Thymus (tissue), 14 donors: ENCODE results near the gene LDLRAD3. TPM values are rescaled to one million over a fixed set of nuclear protein-coding genes. Genes with fewer than 3 reads are reported as not detected.
"Not testable (repeated sequence)": the region's sequence is repeated elsewhere in the genome, so short reads cannot be mapped to it uniquely, and the experiment has no call there.

ENCODE experiments used
- DNase-seq, 9 donors: peaks; one replicate each; pipeline ENCODE4 v3.0.0-alpha.2; 2013; ENCODE audit warnings: low spot score in 9 of 9, low read depth in 6 of 9, missing footprints in 1 of 9
- H3K27ac ChIP-seq, 2 donors: one replicate each; pipeline ENCODE4 v1.5.1; 2013; ENCODE audit warnings: control low read depth in 1 of 2, low read depth in 1 of 2, low read length in 1 of 2, mild to moderate bottlenecking in 1 of 2, moderate library complexity in 1 of 2
- H3K27me3 ChIP-seq, 2 donors: one replicate each; pipeline ENCODE4 v1.5.1; 2013; ENCODE audit warnings: low read length in 1 of 2; ENCODE audit not compliant: control insufficient read depth in 2 of 2, insufficient read depth in 1 of 2
- H3K36me3 ChIP-seq, 2 donors: one replicate each; pipeline ENCODE4 v1.5.1; 2013; ENCODE audit warnings: low read length in 1 of 2, mild to moderate bottlenecking in 1 of 2, moderate library complexity in 1 of 2; ENCODE audit not compliant: control insufficient read depth in 2 of 2, insufficient read depth in 2 of 2
- H3K4me1 ChIP-seq, 2 donors: one replicate each; pipeline ENCODE4 v1.5.1; 2013; ENCODE audit warnings: low read length in 2 of 2; ENCODE audit not compliant: control insufficient read depth in 2 of 2, insufficient read depth in 2 of 2
- H3K4me3 ChIP-seq, 2 donors: one replicate each; pipeline ENCODE4 v1.5.1; 2013; ENCODE audit warnings: low read length in 2 of 2, control low read depth in 1 of 2, mild to moderate bottlenecking in 1 of 2
- H3K9me3 ChIP-seq, 2 donors: one replicate each; pipeline ENCODE4 v1.5.1; 2013; ENCODE audit warnings: low read length in 1 of 2, mild to moderate bottlenecking in 1 of 2; ENCODE audit not compliant: control insufficient read depth in 2 of 2, insufficient read depth in 1 of 2
- WGBS: extraction: QIAGEN DNeasy Blood & Tissue Kit; methylation state at CpG from one replicate; pipeline ENCODE4 v1.1.7; 2013; 5-methylcytosine and 5-hydroxymethylcytosine counted together
- long read RNA-seq, 10 donors: transcript quantifications; one replicate each; lab custom pipeline, GENCODE V29; 2026
- polyA plus RNA-seq: library from polyadenylated mRNA; stranded (reverse); fragments of 200-250 nt; gene quantifications from one replicate; pipeline ENCODE4 v1.2.3, GENCODE V29; 2013
- total RNA-seq: library from RNA; stranded (reverse); fragments of 120-200 nt; gene quantifications from one replicate; pipeline ENCODE4 v1.2.4, GENCODE V29; 2013
- donor health status: healthy.

The LDLRAD3 gene
- total RNA-seq (2.1 TPM), polyA plus RNA-seq (6.9 TPM)
- long read RNA-seq, donor 1 = 0 reads
- long read RNA-seq, donor 2 = 0 reads
- long read RNA-seq, donor 3 = 0 reads
- long read RNA-seq, donor 4 = 0 reads
- long read RNA-seq, donor 5 = 0 reads
- long read RNA-seq, donor 6 = 0 reads
- long read RNA-seq, donor 7, partial matches to known transcripts = 0 of 1 reads
- long read RNA-seq, donor 7, other reads (novel, unspliced or antisense) = 0 of 1 reads
- long read RNA-seq, donor 8, partial matches to known transcripts = 0 of 1 reads
- long read RNA-seq, donor 8, other reads (novel, unspliced or antisense) = 0 of 1 reads
- long read RNA-seq, donor 9 = 0 reads
- long read RNA-seq, donor 10 = 0 reads

- H3K27ac ChIP-seq = peak within 1 kb of the TSS in 1 of 2 donors; percentile 15
- peak in 7 of 9 donors; percentile 2 to 40 (median 13) for DNase-seq
- no peaks in the 10 kb centered on the region for H3K9me3 ChIP-seq
- H3K4me3 ChIP-seq = peak within 1 kb of the TSS; percentile 38 to 57
- H3K36me3 ChIP-seq = no peaks in the 10 kb centered on the region
- under 1% methylated on average over 97 of the region's 97 CpGs for WGBS
- H3K4me1 ChIP-seq = peaks cover 0 to 6% of the 10 kb centered on the region in 2 donors
- H3K27me3 ChIP-seq = peaks cover 23 to 40% of the 10 kb centered on the region in 2 donors
Measured at GRCh38 chr11:35943713-35944502, at the start of gene LDLRAD3. TSS of gene LDLRAD3 (plus strand) at chr11:35944062. CDS start at chr11:35944099, 37 bp downstream.

DNA sequence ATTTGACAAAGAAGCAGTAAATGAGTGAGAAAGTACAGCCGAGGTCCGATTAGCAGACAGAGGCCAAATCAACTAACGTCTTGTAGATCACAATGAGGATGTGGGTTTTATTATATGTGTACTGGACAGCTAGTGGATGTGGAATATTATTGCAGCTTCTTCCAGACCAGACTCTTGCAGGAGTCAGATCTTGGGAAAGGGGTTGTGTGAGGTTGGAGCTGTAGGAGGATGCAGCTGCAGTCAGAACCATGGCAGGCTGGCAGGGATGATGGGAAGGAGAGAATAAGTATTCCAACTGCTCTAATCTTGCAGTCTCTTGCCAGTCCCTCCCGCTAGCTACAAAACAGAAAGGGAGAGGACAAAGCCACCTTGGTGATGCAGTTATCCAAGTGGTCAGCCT lies 46.8 kb upstream of the LDLRAD3 start:
- no peak overlapping the region for H3K4me3 ChIP-seq
- DNase-seq = no peak
- H3K27me3 ChIP-seq = no peaks in the 10 kb centered on the region
- no peak overlapping the region for H3K27ac ChIP-seq
- no peaks in the 10 kb centered on the region for H3K4me1 ChIP-seq
- H3K9me3 ChIP-seq = peaks cover 0 to 1% of the 10 kb centered on the region in 2 donors
- H3K36me3 ChIP-seq = no peaks in the 10 kb centered on the region
- WGBS = 88% methylated on average over 4 of the region's 4 CpGs

DNA sequence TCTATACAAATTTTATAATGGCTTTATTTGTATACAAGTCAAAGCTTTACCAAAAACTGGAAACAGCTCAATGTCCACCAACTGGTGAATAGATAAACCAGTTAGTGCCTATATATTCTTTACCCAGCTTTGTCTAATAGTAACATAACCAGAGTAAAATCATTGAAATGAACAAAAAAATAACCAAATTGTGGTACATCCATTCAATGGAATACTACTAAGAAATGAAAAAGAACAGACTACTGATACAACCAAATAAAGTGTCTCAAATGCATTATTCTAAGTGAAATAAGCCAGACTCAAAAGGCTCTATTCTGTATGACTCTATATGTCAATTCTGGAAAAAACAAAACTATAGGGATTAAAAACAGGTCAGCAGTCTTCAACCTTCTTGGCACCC lies 40.9 kb upstream of the LDLRAD3 start:
- H3K4me1 ChIP-seq = no peaks in the 10 kb centered on the region
- no peak for DNase-seq
- H3K27me3 ChIP-seq = no peaks in the 10 kb centered on the region
- H3K9me3 ChIP-seq = no peaks in the 10 kb centered on the region
- no peaks in the 10 kb centered on the region for H3K36me3 ChIP-seq
- no peak overlapping the region for H3K4me3 ChIP-seq
- no peak overlapping the region for H3K27ac ChIP-seq

GRCh38 chr11:35905646-35906276 lies 38.1 kb upstream of the LDLRAD3 start:
- WGBS = 78% methylated on average over 3 of the region's 3 CpGs
- Histone ChIP-seq H3K27me3 (no peaks in the 10 kb centered on the region), H3K4me1 (no peaks in the 10 kb centered on the region), H3K9me3 (no peaks in the 10 kb centered on the region), H3K27ac (no peak overlapping the region), H3K36me3 (no peaks in the 10 kb centered on the region), H3K4me3 (no peak overlapping the region)
- no peak for DNase-seq

DNA sequence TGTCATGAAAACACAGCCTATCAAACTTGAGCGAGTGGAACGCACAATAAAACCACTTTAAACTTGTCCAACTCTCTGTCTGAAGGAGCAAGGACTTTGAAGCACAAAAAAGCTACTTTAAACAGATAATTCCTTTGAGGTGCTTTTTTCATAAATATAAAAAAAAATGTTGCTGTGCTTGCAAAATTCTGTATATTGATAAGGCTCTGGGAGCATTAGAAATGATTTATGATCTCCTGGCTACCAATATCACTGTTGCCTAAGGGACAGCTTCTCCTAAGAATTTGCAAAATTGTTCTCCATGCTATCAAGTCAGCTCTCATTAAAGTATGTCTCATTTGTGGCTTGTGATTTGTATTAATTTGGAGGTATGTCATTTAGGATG lies 37.6 kb upstream of the LDLRAD3 start:
- no peaks in the 10 kb centered on the region for H3K27me3 ChIP-seq
- no peak overlapping the region for H3K27ac ChIP-seq
- H3K4me1 ChIP-seq = no peaks in the 10 kb centered on the region
- no peaks in the 10 kb centered on the region for H3K36me3 ChIP-seq
- no peak for DNase-seq
- no peak overlapping the region for H3K4me3 ChIP-seq
- no peaks in the 10 kb centered on the region for H3K9me3 ChIP-seq
- 92% methylated on average over 2 of the region's 2 CpGs for WGBS

- no peaks in the 10 kb centered on the region for H3K4me1 ChIP-seq
- no peaks in the 10 kb centered on the region for H3K27me3 ChIP-seq
- H3K27ac ChIP-seq = no peak overlapping the region
- no peaks in the 10 kb centered on the region for H3K36me3 ChIP-seq
- no peak for DNase-seq
- H3K4me3 ChIP-seq = no peak overlapping the region
- no peaks in the 10 kb centered on the region for H3K9me3 ChIP-seq
- WGBS = 94% methylated on average over 3 of the region's 3 CpGs
Measured at GRCh38 chr11:35906681-35907080, 37.2 kb upstream of the LDLRAD3 start.

- H3K4me3 ChIP-seq = no peak overlapping the region
- DNase-seq = no peak
- no peaks in the 10 kb centered on the region for H3K9me3 ChIP-seq
- H3K36me3 ChIP-seq = no peaks in the 10 kb centered on the region
- no peaks in the 10 kb centered on the region for H3K27me3 ChIP-seq
- no peak overlapping the region for H3K27ac ChIP-seq
- WGBS = 67% methylated on average over 4 of the region's 4 CpGs
- H3K4me1 ChIP-seq = no peaks in the 10 kb centered on the region
Measured at GRCh38 chr11:35907648-35908431, 36.0 kb upstream of the LDLRAD3 start.

DNA sequence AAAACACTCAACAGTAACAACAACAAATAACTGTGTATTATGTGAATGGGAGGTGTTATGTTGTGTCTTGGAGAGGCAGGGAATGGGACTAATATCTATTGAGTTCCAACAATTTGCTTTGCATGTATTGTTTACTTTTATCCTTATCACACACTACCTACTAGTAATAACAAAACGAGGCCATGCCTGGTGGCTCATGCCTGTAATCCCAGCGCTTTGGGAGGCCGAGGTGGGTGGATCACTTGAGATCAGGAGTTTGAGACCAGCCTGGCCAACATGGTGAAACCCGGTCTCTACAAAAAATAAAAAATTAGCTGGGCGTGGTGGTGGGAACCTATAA lies 35.5 kb upstream of the LDLRAD3 start:
- not testable (repeated sequence) for H3K9me3 ChIP-seq, H3K27me3 ChIP-seq, H3K4me3 ChIP-seq, H3K4me1 ChIP-seq, H3K27ac ChIP-seq, H3K36me3 ChIP-seq, DNase-seq
- WGBS = 88% methylated on average over 5 of the region's 5 CpGs
